Gastrocnemius medialis (tissue), 4 donors: ENCODE data around the gene KIR2DL3. TPM values are rescaled to one million over a fixed set of nuclear protein-coding genes. Genes with fewer than 3 reads are reported as not detected.

Experiments
- ATAC-seq, 2 donors: fragments of 150-250 bp; one replicate each; pipeline ENCODE4 v1.9.1; 2016
- DNase-seq, 2 donors: peaks; one replicate each; pipeline ENCODE4 v3.0.0-alpha.2; 2019
- H3K27ac ChIP-seq, 4 donors: fragments of 200-600 bp; sonication (generic); 1 replicate in 1 of 4; 2 replicates in 3 of 4; pipeline ENCODE4 v1.5.1; 2016 to 2018; ENCODE audit warnings: mild to moderate bottlenecking in 2 of 4, moderate library complexity in 1 of 4
- H3K27me3 ChIP-seq, 3 donors: fragments of 200-600 bp; sonication (generic) in 2 of 3; 1 replicate in 1 of 3; 2 replicates in 2 of 3; pipeline versions ENCODE4 v1.5.1 to v1.6.0; 2016 to 2019; ENCODE audit warnings: mild to moderate bottlenecking in 1 of 3, moderate library complexity in 1 of 3
- H3K36me3 ChIP-seq, 2 donors: fragments of 200-600 bp; sonication (generic) in 1 of 2; one replicate each; pipeline ENCODE4 v1.5.1; 2017 to 2018
- H3K4me1 ChIP-seq, 2 donors: fragments of 200-600 bp; sonication (generic) in 1 of 2; one replicate each; pipeline ENCODE4 v1.5.1; 2016 to 2017; ENCODE audit warnings: mild to moderate bottlenecking in 2 of 2
- H3K4me3 ChIP-seq, 4 donors: fragments of 200-600 bp; sonication (generic) in 3 of 4; 1 replicate in 1 of 4; 2 replicates in 3 of 4; pipeline ENCODE4 v1.5.1; 2016 to 2019; ENCODE audit warnings: mild to moderate bottlenecking in 2 of 4
- H3K9me3 ChIP-seq, 3 donors: fragments of 200-600 bp; sonication (generic) in 2 of 3; 1 replicate in 1 of 3; 2 replicates in 2 of 3; pipeline ENCODE4 v1.5.1; 2016 to 2019
- POLR2A ChIP-seq, 2 donors: fragments of 450-650 bp; IDR thresholded peaks; one replicate each; pipeline ENCODE4 v1.6.1; 2017; ENCODE audit warnings: antibody characterized with exemption in 2 of 2, mild to moderate bottlenecking in 2 of 2, moderate library complexity in 2 of 2
- in situ Hi-C, 4 donors: fragments of 200-750 bp; cut with MboI; loops; one replicate each; pipeline versions ENCODE4 v1.15.0 to v1.8.0; 2017; ENCODE audit warnings: low sequenced_read_pairs in 4 of 4
- intact Hi-C: fragments of 100-400 bp; cut with DNase I; formaldehyde crosslinking; loops from one replicate; pipeline ENCODE4 v1.15.1; 2023; ENCODE audit warnings: low total_unique reads
- total RNA-seq, 4 donors: library from RNA; depleted of rRNA; stranded (reverse); fragments of >200 nt; gene quantifications; one replicate each; pipeline versions ENCODE4 v1.1.0 to v1.2.3, GENCODE V29; 2016
- TF ChIP-seq, protein P1 (sequence below), 5 experiments: fragments of 450-650 bp in 3 of 5; fragments of 200-600 bp in 2 of 5; sonication (generic) in 2 of 5; IDR thresholded peaks in 4 of 5; conservative IDR thresholded peaks in 1 of 5; 1 replicate in 4 of 5; 2 replicates in 1 of 5; pipeline ENCODE4 v1.5.1; 2016 to 2019; ENCODE audit warnings: antibody characterized with exemption in 5 of 5, mild to moderate bottlenecking in 3 of 5, moderate library complexity in 3 of 5

Gene KIR2DL3
- total RNA-seq, 4 donors from 2014 or later = not detected

DNA sequence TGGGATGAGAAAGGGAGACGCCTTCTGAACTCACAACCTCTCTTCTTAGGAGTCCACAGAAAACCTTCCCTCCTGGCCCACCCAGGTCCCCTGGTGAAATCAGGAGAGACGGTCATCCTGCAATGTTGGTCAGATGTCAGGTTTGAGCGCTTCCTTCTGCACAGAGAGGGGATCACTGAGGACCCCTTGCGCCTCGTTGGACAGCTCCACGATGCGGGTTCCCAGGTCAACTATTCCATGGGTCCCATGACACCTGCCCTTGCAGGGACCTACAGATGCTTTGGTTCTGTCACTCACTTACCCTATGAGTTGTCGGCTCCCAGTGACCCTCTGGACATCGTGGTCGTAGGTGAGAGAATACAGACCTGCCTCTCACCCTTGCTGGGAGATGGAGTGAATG, 10.8 kb upstream of the KIR2DL3 start:
- H3K27me3 ChIP-seq = no peaks in the 10 kb centered on the region
- in situ Hi-C loops (no loop called here), intact Hi-C loops (no loop called here)
- no peaks in the 10 kb centered on the region for H3K9me3 ChIP-seq
- H3K4me1 ChIP-seq = no peaks in the 10 kb centered on the region
- no peak overlapping the region for H3K27ac ChIP-seq
- no peaks in the 10 kb centered on the region for H3K36me3 ChIP-seq
- DNase-seq (no peak), ATAC-seq (no peak)
- TF ChIP-seq POLR2A (IDR thresholded peaks at IDR 0.05) = no peak
- TF ChIP-seq, protein P1, sequence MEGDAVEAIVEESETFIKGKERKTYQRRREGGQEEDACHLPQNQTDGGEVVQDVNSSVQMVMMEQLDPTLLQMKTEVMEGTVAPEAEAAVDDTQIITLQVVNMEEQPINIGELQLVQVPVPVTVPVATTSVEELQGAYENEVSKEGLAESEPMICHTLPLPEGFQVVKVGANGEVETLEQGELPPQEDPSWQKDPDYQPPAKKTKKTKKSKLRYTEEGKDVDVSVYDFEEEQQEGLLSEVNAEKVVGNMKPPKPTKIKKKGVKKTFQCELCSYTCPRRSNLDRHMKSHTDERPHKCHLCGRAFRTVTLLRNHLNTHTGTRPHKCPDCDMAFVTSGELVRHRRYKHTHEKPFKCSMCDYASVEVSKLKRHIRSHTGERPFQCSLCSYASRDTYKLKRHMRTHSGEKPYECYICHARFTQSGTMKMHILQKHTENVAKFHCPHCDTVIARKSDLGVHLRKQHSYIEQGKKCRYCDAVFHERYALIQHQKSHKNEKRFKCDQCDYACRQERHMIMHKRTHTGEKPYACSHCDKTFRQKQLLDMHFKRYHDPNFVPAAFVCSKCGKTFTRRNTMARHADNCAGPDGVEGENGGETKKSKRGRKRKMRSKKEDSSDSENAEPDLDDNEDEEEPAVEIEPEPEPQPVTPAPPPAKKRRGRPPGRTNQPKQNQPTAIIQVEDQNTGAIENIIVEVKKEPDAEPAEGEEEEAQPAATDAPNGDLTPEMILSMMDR (IDR thresholded peaks at IDR 0.05 in 4 of 5, conservative IDR thresholded peaks at IDR 0.05 in 1 of 5) = no peak
- H3K4me3 ChIP-seq = no peak overlapping the region

DNA sequence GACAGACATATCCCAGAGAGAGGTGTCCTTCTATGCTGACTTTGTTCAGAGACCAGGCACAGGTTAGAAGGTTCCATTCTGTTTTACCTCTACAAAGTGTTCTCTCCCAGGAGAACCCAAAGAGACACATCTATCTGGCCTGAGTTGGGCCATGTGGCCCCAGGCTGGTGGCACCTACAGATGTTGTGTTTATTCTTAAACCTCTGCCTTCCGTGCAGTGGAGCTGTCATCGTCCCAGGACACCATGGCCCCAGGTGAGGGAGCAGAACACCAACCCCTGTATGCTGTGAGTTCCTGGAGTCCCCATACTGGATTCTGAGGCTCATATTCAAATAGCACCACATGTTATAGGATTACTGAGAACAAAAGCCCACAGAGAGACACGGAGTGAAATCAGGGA, 10.1 kb upstream of the KIR2DL3 start:
- no peak for DNase-seq
- no peak for ATAC-seq
- TF ChIP-seq, protein P1 (IDR thresholded peaks at IDR 0.05 in 4 of 5, conservative IDR thresholded peaks at IDR 0.05 in 1 of 5) = no peak
- TF ChIP-seq POLR2A (IDR thresholded peaks at IDR 0.05) = no peak
- no peaks in the 10 kb centered on the region for H3K36me3 ChIP-seq
- no peaks in the 10 kb centered on the region for H3K4me1 ChIP-seq
- H3K27me3 ChIP-seq = no peaks in the 10 kb centered on the region
- H3K9me3 ChIP-seq = no peaks in the 10 kb centered on the region
- no peak overlapping the region for H3K4me3 ChIP-seq
- in situ Hi-C loops (no loop called here), intact Hi-C loops (no loop called here)
- H3K27ac ChIP-seq = no peak overlapping the region

DNA sequence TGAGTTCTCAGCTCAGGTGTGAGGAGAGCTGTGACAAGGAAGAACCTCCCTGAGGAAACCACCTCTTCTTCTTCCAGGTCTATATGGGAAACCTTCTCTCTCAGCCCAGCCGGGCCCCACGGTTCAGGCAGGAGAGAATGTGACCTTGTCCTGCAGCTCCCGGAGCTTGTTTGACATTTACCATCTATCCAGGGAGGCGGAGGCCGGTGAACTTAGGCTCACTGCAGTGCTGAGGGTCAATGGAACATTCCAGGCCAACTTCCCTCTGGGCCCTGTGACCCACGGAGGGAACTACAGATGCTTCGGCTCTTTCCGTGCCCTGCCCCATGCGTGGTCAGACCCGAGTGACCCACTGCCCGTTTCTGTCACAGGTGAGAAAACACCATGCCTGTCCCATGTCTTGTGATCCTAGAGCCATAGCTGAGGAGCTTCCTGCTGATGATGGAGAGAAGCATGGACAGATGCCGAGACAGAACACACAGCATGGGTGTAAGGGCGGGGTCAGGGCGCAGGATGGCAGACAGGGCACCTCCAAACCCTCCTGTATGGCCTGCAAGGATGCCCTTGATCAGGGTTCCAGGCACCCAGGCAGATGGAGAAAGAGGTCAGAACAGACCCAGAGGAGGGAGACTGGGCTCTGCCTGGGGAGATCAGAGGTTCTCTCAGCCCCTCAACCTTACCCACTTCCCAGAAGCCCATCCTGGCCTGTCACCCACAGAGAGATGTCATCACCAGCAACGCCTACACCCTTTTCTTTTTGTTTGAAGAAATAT, 8.7 kb upstream of the KIR2DL3 start:
- Histone ChIP-seq H3K36me3 (no peaks in the 10 kb centered on the region), H3K4me1 (no peaks in the 10 kb centered on the region), H3K9me3 (no peaks in the 10 kb centered on the region), H3K27ac (no peak overlapping the region), H3K4me3 (no peak overlapping the region), H3K27me3 (no peaks in the 10 kb centered on the region)
- ATAC-seq (no peak), DNase-seq (no peak)
- no peak for TF ChIP-seq POLR2A (IDR thresholded peaks at IDR 0.05)
- TF ChIP-seq, protein P1 (IDR thresholded peaks at IDR 0.05 in 4 of 5, conservative IDR thresholded peaks at IDR 0.05 in 1 of 5) = no peak
- intact Hi-C loops = no loop called here
- in situ Hi-C loops = no loop called here

DNA sequence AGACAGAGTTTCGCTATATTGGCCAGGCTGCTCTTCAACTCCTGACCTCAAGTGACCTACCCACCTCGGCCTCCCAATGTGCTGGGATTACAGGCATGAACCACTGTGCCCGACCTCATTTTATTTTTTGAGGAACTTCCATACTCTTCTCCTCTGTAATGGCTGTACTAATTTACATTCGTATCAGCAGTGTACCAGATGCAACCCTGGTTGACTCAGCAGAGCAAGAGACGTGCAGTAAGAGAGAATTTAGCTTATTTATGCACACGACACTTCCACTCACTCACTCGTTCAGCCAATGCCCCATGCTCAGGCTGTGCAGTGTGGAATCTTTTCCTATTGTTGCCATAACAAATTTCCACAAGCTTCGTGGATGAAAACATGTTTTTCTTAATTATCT, 7.1 kb upstream of the KIR2DL3 start:
- no peak overlapping the region for H3K27ac ChIP-seq
- in situ Hi-C loops (no loop called here), intact Hi-C loops (no loop called here)
- H3K9me3 ChIP-seq = no peaks in the 10 kb centered on the region
- TF ChIP-seq, protein P1 (IDR thresholded peaks at IDR 0.05 in 4 of 5, conservative IDR thresholded peaks at IDR 0.05 in 1 of 5) = no peak
- no peak for TF ChIP-seq POLR2A (IDR thresholded peaks at IDR 0.05)
- H3K36me3 ChIP-seq = no peaks in the 10 kb centered on the region
- no peaks in the 10 kb centered on the region for H3K27me3 ChIP-seq
- H3K4me3 ChIP-seq = no peak overlapping the region
- ATAC-seq = no peak
- H3K4me1 ChIP-seq = no peaks in the 10 kb centered on the region
- DNase-seq = no peak

DNA sequence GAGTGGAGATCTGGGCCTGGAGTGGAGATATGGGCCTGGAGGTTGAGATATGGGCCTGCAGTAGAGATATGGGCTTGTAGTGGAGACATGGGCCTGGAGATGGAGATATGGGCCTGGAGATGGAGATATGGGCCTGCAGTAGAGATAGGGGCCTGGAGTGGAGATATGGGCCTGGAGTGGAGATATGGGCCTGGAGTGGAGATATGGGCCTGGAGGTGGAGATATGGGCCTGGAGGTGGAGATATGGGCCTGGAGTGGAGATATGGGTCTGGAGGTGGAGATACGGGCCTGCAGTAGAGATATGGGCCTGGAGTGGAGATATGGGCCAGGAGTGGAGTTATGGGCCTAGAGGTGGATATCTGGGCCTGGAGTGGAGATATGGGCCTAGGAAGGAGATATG, 402 bp downstream of the KIR2DL3 start:
- in situ Hi-C loops (no loop called here), intact Hi-C loops (no loop called here)
- ATAC-seq (no peak), DNase-seq (no peak)
- Histone ChIP-seq H3K27ac (no peak overlapping the region), H3K9me3 (no peaks in the 10 kb centered on the region), H3K4me3 (no peak overlapping the region), H3K4me1 (no peaks in the 10 kb centered on the region), H3K27me3 (no peaks in the 10 kb centered on the region), H3K36me3 (no peaks in the 10 kb centered on the region)
- TF ChIP-seq, protein P1 (IDR thresholded peaks at IDR 0.05 in 4 of 5, conservative IDR thresholded peaks at IDR 0.05 in 1 of 5) = no peak
- no peak for TF ChIP-seq POLR2A (IDR thresholded peaks at IDR 0.05)
